AG20443 (cell line): ENCODE measurements around the gene ARMC9.

Experiments used
- DNase-seq: peaks from one replicate; pipeline ENCODE4 v3.0.0; 2012; ENCODE audit warnings: low spot score, mixed read lengths

The ARMC9 gene

DNA sequence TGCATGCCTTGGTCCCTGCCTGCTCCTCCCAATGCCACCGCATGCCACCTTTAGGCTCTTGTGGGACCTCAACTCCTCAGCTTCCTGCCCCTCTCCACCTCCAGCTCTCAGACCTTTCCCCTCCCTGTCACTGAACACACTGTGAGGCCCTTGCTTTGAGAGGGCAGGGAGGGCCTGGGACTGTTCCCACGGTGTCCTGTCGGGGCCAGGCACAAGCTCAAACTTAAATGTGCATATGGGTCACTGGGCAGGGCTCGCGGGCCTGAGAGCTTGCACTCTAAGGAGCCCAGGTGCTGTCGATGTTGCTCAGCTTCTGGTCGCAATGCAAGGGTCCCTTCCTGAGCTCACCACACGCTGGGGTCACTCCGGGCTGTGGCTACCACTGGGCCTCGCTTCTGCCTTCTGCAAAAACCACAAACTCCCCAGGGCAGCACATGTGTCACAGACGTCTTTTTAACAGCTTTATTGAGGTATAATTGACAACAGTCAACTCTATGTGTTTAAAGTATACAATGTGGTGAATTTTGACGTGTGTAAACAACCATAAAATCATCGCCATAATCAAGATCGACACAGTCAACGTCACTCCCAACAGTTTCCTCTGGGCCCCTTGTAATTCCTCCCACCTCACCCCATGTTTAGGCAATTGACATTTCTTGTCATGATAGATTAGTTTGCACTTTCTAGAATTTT, 185.1 kb downstream of the ARMC9 start:
- no peak for DNase-seq

DNA sequence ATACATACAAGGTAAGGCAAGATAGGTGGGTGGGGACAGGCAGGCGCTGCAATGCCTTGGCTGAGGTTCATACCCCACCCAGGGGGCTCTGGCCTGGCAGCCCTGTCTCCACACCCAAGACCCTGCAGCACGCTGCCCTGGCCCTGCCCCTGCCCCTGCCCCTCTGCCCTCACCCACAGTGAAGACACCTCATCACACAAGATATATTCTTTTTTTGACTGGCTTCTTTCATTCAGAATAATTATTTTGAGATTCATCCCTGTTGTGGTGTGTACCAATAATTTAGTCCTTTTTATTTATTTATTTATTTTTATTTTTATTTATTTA, 185.6 kb downstream of the ARMC9 start:
- no peak for DNase-seq

DNA sequence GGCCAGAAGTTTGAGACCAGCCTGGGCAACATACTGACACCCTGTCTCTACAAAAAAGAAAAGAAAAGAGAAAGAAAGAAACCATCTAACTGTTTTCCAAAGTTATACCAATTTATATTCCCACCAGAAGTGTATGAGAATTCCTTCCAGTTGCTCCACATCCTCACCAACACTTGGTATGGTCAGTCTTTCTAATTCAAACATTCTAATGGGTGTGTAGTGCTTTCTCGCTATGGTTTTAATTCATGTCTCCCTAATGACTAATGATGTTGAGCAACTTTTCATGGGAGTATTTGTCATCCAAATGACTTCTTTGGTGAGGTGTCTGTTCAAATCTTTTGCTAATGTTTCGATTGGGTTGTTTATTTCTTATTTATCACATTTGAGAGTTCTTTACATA, 186.5 kb downstream of the ARMC9 start:
- DNase-seq, result no peak

DNA sequence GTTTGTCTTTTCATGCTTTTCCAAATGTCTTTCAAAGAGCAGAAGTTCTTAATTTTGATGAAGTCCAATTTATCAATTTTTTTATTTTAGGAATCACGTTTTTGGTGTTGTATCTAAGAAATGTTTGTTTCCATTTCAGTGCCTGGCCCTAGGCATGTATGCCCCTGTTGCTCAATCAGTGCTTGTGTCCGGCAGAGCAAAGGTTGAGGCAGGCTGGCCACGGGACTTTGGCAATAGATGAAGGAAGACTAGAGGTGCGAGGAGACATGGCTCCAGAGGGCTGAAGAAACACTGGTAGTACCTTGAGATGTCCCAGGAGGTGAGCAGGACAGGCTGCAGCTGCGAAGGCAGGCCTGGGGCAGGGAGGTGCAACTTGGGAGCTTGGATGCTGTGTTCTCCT, 187.0 kb downstream of the ARMC9 start:
- no peak for DNase-seq

DNA sequence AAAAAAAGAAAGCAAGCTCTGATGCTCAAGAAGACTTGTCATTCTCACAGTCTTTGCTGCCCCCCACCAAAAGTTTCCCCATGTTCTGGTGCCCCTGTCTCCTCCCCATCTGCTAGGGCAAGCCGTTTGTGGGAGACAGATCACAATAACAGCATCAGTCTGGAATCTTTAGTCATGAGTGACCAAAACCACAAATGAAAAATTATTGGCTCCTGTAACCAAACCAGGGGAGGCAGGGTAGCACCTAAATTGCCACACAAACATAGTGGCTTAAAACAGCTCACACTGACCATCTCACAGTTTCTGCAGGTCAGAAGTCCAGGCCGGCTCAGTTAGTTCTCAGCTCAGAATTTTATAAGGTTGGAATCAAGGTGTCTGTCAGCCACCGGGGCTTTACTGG, 188.0 kb downstream of the ARMC9 start:
- peak; percentile 81 for DNase-seq

DNA sequence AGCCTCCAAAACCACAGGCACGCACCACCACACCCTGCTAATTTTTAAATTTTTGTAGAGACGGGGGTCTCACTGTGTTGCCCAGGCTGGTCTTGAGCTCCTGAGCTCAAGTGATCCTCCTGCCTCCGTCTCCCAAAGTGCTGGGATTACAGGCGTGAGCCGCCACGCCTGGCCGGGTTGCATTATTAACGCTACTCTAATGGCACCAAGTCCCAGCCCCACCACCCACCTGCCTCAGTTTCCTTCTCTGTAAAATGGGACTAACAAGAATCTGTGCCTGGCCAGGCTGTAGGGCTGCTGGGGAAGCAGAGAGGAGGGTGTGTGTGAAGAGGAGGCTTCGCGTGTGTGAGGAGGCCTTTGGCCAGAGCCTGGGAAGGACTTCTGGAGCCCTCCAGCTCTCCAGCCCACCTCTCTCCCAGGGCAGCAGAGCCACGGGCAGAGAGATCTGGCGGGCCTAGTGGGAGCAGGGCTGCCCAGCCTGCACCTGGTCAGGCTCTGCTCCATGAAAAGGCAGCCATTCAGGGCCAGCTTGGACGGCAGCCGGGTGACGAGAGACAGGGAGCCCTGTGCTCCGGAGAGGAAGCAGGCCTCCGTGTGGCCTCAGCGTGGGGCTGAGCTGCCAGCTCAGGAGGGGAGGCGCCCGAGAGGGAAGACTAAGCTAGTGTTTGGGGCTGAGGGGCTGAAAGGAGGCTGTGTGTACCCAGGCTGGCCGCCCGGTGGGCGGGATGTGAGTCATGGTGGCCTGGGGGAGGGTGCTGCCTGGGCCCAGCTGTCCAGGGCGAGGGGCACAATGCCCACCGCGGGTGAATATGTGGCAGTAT, 189.7 kb downstream of the ARMC9 start:
- peak; percentile 55 for DNase-seq

DNA sequence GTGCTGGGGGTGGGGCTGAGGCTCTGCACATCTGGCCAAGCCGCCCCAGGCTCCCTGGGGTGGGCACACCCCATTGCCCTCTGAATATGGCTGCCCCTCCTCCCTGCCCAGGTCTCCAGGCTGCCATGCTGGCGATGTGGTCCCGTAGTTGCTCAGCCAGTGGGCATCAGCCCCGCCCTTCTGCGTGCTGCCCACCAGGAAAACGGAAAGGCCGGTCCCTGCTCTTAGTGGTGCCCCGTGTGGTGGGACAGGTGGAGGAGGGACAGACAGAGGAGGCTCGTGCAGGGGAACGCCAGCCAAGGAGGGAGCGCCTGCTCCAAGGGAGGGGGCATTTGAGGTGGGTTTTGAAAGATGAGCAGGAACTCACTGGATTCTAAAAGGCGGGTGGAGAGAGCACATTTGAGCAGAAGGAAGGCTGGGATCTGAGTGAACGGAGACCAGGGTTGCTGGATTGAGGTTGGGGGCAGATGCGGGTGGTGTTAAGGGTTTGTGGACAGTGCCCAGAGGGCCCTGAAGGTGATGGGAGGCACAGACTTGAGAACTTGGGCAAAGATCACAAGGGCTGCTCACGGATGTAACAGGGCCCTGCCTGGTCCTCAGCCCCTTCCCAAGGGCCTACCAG, 190.4 kb downstream of the ARMC9 start:
- no peak for DNase-seq

DNA sequence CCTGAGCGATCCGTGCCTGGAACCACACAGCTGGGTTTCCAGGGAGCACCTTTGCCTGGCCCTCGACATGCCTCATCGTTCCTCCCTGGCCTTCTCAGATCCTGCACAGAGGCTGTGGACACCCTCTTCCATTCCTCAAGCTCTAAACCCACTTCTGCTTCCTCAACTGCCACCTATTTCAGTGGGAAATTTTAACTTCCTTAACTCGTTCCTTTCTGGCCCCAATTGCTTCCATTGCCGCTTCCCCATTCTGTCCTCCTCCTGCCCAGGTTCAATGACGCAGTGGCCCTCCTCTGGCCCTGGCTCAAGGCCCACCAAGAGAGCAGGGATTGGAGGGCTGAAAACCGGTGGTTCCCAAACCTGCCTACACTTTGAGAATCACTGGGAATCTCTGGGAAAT, 192.2 kb downstream of the ARMC9 start:
- DNase-seq, result no peak

DNA sequence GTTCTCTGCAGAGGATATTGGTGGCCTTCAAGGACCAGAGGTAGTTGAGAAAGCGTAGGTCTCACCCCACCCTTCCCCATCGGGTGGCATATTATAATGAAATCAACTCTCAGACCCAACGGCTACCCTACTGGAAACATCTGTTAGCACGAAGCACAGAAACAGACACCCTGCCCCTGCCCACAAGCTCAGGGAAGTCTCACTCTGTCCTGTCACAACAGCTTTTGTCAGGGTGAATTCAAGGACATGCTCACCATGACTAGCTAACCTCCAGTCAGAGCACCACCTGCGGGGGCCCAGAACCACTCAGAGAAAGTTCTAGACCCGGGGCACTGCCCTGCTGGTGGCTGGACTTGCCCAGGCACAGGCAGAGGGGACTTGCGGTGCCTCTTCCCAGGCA, 193.6 kb downstream of the ARMC9 start:
- no peak for DNase-seq

DNA sequence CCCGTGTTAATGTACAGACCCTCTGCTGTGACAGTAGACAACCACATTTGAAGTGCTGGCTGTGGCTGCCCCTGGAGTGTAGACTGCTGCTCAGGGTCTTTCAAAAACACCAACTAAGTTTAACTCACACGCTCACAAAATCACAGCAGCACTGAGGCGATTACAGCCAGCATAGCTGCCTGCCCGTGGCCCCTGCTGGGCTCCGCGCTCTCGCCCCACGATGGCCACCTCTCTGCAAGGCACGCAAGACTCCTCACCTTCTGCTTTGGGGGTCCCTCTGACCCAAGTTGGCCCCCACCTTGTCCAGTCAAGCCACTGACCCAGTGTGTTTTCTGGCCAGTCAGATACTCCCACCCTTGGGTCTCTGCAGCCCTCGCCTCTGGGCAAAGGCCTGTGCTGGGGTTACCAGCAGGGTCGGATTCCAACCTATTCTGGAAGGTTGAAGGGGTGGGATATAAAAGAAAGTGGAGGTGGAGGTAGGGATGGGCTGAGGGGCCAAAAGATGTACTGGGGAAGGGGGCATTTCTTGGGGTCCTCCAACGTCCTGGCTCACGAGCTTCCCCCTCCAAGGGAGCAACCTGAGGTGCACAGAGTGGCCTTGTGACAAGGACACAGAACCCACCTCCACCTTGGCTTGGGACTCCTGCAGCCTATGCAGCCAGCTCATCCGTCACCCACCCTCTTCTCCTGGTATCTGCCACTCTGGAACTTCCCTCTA, 194.2 kb downstream of the ARMC9 start:
- DNase-seq, result no peak

DNA sequence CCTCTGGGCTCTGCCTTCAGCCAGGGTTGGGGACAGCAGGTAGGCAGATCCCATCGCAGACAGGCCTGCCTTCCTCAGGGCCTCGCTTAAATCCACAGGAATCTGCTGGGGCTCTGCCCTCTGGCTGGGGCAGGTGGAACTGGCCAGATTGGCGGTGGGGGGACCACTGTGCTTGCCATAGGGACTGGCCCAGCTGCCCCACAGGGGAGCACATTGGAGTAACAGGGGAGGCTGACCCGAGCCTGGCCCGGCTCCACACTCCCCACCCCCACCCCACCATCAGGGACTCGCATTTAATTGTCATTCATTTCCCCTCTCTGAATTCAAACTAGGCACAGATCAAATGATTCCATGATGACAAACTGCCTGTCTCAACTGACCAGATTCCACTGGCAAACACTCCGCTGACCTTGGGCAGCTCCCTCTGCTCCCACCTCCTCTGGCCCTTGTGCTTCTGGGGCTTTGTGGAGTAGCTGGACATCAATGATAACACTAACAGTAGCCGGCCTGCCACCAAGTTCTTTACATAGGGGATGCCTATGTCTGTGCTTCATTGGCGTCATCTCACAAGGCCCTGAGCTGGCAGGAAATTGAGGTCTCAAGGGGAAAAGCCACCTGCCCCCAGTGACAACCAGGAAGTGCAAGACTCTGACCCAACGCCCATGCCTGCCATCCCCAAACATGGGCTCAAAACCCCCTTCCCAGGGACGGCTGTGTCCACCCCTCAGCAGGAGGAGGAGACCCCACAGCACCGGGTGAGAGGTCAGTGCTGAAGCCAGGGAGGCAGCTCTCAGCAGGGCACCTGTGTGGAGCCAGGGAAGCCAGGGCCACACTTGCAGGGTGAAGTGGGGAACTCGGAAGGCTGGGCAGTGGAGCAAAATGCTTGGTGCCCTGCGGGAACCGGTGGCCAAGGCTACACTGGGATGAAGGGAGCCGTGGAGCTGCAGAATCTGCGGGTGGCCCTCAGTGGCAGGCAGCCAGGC, 195.0 kb downstream of the ARMC9 start:
- no peak for DNase-seq

DNA sequence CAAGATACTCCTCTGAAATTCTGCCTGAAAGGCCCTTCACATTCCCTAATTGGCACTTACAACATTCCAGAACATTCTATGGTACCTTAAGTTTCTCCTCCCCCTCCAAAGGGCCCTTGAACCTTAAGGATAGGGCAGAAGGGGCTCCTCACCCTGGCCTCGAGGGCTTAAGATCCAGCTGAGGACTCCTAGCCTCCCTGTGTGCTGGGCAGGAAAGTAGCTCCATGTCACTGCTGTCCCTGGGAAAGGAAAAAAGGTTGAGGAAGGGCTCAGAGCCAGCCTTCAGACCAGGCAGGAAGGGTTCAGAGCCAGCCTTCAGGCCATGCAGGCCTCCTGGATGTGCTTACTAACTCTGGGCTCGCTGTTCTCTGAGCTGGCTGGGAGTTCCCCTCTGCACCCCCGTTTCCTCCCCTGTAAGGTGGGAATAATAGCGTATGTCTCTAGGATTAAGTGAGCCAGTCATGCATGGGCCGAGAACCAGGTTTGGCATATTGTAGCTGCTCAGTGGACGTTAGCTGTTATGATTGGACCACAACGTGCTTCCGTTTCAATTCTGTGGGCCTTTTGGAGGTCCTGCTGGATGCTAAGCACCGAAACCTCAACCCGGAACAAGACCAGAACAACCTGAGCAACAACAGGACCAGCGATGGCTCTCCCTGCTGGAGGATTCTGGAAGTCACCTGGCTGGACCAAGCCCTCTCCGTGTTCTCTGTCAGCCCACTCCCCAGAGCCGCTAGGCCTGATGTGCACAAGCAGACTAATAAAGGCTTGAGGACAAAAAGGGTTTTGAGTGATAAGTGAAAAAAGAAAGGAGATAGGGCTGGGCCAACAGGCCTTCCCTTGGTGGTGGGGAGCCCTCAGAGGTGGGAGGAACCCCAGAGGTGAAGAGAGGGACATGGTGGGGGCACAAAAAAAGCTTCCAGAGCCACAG, 196.0 kb downstream of the ARMC9 start:
- no peak for DNase-seq

DNA sequence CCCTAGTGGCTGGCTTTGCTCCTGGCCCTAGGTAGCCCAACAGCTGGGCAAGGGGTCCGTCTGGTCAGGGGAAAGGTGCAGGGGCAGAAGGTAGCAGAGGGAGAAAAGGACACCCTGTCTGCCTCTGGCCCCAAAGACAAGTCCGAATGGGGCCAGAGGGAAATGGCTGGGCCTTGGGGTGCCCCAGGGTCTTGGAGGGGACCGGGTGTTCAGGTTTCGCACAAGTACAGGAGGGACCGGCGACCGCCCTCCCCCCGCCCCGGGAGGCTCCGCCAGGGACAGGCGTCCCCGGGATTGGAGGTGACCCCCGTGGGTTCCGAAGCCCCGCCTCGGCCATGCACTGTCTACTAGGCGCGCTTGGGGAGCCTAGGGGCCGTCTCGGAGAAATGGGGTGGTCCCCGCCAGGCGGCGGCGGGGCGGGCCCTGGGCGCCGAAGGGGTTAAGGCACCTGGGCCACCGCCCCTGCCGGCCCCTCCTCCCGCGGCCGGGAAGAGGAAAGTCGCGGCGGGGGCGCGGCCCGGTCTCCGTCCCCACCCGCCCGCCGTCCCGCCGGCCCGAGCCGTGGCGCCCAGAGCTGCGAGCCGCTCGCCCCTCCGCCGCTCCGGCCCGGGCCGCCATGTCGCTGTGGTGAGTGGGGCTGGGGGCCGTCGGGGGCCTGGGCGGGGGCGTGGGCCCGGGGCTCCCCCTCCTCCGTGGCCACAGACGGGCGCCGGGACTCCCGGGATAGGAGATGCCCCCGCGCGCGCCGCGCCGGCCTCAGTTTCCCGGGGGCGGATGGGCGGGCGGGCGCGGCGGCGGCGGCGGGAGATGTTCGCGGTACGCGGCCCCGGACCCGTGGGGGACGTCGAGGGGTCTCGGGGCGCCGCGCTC, 197.0 kb downstream of the ARMC9 start, which contains the start of gene B3GNT7:
TSS of gene B3GNT7 (plus strand) at position 523 of the 870 bp plus-strand sequence. CDS start at position 617, 94 bp downstream.
- peak; percentile 41 for DNase-seq

DNA sequence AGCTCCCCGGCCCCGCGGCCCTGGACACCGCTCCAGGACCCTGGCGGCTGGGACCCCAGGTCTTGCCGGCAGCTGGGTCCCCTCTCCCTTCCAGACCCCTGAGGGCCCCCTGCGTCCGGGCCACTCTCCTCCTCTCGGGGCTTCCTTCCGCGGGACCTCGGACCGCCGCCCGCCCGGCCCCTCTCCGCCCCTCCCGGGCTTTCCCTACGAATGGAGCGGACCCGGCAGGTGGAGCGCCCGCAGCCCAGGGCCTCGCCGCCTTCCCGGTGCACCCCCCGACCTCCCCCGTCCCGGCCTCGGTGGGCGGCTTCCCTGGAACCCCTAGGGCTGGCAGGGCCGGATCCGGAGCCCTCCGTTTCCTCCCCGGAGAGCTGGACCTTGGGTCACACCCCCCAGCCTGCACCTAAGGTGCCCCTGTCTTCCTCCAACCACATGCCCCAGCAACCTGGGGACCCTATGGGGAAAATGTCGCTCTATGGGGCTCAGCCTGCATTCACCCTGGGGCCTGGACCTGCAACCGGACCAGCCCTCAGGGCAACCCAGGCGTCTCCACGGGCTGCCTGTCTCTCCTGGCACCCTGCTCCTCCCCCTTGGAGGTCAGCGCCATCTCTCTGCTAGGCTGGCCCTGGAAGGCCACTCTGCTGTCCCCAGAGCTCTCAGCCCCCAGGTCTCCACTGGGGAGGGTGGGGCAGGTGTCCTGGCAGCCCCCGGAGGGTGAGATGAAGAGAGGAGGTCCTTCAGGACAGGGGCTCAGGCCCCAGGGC, 197.8 kb downstream of the ARMC9 start:
- peak; percentile 13 for DNase-seq

DNA sequence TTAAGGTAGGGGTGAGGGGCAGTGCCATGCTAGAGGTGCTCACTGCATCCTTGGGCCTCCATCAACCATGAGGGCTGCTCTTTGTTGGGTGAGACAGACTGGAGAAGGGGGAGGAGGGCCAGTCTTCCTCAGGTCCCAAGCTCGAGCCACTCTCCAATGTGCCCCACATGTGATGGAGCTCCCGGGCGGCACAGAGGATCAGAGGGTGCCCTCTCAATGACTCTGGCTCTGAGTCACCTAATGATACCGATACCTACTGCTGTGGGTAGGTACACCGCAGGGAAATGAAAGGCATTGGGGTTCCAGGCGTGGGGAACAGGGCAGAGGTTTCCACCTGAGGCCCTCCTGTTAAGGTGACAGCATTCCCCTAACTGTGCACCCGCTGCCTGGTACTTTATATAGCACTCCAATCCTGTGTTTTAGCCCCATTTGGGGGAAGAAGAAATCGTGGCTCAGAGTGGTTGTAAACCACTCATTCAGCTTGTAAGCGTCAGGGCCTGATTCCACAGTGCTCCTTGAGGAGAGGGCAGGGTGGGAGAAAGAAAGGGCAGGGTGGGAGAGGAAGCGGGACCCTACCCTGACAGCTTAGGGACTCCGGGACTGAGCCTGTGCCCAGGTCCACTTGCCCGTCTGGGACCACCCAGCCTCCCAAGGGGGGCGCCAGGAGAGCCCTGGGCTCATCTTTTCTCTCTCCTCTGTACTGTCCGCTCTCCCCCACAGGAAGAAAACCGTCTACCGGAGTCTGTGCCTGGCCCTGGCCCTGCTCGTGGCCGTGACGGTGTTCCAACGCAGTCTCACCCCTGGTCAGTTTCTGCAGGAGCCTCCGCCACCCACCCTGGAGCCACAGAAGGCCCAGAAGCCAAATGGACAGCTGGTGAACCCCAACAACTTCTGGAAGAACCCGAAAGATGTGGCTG, 198.8 kb downstream of the ARMC9 start:
- peak; percentile 7 for DNase-seq

DNA sequence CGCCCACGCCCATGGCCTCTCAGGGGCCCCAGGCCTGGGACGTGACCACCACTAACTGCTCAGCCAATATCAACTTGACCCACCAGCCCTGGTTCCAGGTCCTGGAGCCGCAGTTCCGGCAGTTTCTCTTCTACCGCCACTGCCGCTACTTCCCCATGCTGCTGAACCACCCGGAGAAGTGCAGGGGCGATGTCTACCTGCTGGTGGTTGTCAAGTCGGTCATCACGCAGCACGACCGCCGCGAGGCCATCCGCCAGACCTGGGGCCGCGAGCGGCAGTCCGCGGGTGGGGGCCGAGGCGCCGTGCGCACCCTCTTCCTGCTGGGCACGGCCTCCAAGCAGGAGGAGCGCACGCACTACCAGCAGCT, 199.5 kb downstream of the ARMC9 start:
- DNase-seq, result peak; percentile 7

DNA sequence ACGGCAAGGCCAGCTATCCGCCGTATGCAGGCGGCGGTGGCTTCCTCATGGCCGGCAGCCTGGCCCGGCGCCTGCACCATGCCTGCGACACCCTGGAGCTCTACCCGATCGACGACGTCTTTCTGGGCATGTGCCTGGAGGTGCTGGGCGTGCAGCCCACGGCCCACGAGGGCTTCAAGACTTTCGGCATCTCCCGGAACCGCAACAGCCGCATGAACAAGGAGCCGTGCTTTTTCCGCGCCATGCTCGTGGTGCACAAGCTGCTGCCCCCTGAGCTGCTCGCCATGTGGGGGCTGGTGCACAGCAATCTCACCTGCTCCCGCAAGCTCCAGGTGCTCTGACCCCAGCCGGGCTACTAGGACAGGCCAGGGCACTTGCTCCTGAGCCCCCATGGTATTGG, 200.2 kb downstream of the ARMC9 start:
- DNase-seq, result peak; percentile 3
